Stimulated activated CD4-positive, alpha-beta T cell treated with anti-CD3 and anti-CD28 coated beads, Interleukin-1b, Interleukin-23, amount 100 ng/mL, for 48 hours (primary cell): ENCODE measurements around the gene TNRC18.
"Not testable (repeated sequence)": the region's sequence is repeated elsewhere in the genome, so short reads cannot be mapped to it uniquely, and the experiment has no call there.

Experiments
- DNase-seq: peaks from one replicate; pipeline ENCODE4 v3.0.0-alpha.2; 2020

The TNRC18 gene

DNA sequence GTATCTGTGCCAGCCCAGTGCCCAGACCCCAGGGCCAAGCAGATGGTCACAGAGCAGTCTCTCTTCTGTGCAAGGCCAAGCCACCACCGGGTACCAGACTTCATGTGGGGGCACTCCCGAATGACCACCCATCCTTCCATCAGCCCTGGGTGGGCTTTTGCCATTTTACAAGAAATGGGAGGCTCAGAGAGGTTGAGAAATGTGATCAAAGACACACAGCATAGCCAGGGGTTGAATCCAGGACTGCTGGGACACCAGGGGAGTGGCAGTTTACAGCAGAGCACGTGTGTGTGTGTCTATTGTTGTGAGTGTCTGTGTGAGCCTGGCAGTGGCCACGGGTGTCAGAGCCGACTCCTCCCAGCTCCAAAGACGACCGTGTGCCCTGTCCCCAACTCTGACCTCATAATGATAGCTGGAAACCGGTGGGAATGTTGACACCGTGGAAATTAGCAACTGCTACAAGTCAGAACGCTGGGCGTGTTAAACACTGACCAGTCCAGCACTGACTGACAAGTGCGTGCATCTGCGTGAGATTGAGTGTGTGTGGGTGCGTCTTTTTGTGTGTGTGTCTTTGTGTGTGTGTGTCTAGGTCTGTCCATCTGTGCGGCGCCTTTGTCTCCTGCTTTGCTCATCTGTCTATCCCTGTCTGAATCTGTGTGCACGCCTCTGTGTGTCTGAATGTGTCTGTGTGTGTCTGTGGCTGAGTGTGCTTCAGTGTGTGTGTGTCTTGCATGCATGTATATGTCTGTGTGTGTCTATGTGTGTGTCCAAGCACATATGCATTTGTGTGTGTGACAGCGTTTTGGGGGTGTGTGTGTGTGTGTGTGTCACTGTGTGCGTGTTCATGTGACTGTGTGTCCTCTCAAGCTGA is 158.1 kb downstream of the TNRC18 start:
- DNase-seq: no peak

DNA sequence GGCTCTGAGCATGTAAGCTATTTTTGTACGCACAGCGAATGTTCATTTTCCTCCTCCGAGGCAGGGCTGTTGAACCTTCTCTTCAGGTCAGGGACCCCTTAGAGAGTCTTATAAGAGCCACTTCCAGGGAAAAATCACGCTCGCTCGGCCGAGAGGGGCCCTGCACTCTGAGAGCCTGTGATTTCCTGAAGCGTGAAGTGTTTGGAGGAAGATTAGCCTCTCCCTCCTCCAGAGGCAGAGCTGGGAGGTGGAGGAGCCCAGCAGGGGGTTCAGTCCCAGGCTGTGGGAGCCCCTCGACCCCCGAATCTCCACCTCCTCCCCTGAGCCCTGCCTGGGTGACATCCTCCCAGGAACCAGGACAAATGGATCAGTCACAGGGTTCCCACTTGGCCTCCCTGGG is 160.6 kb downstream of the TNRC18 start:
- not testable (repeated sequence) for DNase-seq

DNA sequence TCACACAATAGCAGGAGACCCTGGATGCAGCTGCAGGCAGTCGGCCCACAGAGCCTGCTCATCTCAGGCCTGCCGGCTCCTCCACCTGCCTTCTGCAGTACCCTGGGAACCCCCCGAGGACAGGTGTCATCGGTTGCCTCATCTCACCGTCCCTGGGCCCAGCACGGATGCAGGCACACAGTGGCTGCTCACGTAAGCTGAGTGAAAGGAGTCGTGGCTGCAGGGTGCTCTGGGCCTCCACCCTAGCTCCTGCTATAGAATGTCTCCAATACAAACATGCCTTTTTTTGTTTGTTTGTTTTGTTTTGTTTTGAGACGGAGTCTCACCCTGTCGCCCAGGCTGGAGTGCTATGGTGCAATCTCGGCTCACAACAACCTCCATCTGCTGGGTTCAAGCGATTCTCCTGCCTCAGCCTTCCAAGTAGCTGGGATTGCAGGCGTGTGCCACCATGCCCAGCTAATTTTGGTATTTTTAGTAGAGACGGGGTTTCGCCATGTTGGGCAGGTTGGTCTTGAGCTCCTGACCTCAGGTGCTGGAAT is 163.0 kb downstream of the TNRC18 start:
- DNase-seq: not testable (repeated sequence)
